ENCODE results near the gene ACTN4. TPM values are rescaled to one million over a fixed set of nuclear protein-coding genes. Genes with fewer than 3 reads are reported as not detected.

ACTN4 gene
- total RNA-seq, 4 donors from 2014 or later: 191 to 479 (median 365) TPM

DNA sequence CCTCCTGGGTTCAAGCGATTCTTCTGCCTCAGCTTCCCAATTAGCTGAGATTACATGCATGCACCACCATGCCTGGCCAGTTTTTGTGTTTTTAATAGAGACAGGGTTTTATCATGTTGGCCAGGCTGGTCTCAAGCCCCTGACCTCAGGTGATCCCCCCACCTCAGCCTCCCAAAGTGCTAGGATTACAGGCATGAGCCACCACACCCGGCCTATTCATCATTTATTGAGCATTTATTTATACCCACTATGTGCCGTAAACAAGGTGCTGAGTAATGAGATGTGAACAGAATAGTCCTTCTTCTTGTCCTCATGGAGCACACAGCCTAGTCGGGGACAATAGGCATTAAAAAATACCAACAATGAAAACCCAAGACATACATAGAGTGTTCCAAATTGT, 25.6 kb downstream of the ACTN4 start:
- no peaks in the 10 kb centered on the region for H3K27me3 ChIP-seq
- no peak overlapping the region for H3K4me3 ChIP-seq (replicated peaks in 1 of 3)
- intact Hi-C loops (cut with DNase I): no loop called here
- peaks cover 0 to 5% of the 10 kb centered on the region in 2 donors for H3K36me3 ChIP-seq
- H3K9me3 ChIP-seq: no peaks in the 10 kb centered on the region
- WGBS, 2 donors: 93 to 95% methylated on average over 4 of the region's 4 CpGs
- TF ChIP-seq, protein P1, sequence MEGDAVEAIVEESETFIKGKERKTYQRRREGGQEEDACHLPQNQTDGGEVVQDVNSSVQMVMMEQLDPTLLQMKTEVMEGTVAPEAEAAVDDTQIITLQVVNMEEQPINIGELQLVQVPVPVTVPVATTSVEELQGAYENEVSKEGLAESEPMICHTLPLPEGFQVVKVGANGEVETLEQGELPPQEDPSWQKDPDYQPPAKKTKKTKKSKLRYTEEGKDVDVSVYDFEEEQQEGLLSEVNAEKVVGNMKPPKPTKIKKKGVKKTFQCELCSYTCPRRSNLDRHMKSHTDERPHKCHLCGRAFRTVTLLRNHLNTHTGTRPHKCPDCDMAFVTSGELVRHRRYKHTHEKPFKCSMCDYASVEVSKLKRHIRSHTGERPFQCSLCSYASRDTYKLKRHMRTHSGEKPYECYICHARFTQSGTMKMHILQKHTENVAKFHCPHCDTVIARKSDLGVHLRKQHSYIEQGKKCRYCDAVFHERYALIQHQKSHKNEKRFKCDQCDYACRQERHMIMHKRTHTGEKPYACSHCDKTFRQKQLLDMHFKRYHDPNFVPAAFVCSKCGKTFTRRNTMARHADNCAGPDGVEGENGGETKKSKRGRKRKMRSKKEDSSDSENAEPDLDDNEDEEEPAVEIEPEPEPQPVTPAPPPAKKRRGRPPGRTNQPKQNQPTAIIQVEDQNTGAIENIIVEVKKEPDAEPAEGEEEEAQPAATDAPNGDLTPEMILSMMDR (IDR thresholded peaks at IDR 0.05): no peak
- no peak for TF ChIP-seq POLR2A (IDR thresholded peaks at IDR 0.05)
- peaks cover 38 to 82% of the 10 kb centered on the region in 2 donors for H3K4me1 ChIP-seq
- H3K27ac ChIP-seq: peak overlapping the region in 1 of 3 donors; percentile 21
- no peak for DNase-seq

DNA sequence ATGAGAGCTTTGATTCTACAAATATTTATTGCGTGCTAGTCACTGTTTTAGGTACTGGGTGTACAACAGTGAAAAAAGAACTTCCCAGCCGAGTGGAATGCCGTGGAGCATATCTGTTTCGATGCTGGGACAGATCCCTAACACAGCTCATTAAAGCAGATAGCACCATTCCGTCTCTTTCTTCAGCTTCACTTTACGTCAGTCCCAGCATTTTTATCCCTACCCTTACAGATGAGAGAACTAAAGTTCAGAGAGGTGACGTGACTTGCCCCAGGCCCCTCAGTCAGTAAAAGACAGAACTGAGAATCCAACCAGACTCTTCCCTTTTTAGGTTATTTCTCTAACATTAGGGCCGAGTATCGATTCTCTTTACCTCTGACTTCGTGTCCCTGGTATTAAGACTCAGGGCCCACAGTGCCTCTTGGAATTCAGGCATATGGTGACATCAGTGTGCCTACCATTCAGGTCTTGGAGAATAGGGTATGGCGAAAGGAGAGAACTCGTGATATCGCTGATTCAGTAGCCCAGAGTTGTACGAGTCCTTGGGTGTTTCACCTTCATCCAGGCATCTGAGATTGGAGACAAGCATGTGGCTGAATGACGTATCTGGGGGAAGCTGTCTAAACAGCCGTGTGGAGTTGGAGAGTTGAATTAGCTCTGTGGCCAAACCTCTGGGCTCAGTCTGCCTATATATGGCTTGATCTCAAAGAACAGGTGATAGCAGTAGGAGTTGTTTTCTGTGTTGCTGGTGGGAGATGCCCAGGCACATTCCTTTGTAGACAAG, 27.1 kb downstream of the ACTN4 start:
- H3K27me3 ChIP-seq: no peaks in the 10 kb centered on the region
- WGBS, 2 donors: 83 to 90% methylated on average over 16 of the region's 16 CpGs
- H3K27ac ChIP-seq: peak overlapping the region; percentile 60 to 78 (median 64)
- H3K4me3 ChIP-seq (replicated peaks in 1 of 3): no peak overlapping the region
- peaks cover 0 to 5% of the 10 kb centered on the region in 2 donors for H3K36me3 ChIP-seq
- no peaks in the 10 kb centered on the region for H3K9me3 ChIP-seq
- intact Hi-C loops (cut with DNase I): no loop called here
- peak in 1 of 2 donors; percentile 18 for TF ChIP-seq POLR2A (IDR thresholded peaks at IDR 0.05)
- TF ChIP-seq, protein P1 (IDR thresholded peaks at IDR 0.05): no peak
- H3K4me1 ChIP-seq: peaks cover 36 to 74% of the 10 kb centered on the region in 2 donors
- no peak for DNase-seq

DNA sequence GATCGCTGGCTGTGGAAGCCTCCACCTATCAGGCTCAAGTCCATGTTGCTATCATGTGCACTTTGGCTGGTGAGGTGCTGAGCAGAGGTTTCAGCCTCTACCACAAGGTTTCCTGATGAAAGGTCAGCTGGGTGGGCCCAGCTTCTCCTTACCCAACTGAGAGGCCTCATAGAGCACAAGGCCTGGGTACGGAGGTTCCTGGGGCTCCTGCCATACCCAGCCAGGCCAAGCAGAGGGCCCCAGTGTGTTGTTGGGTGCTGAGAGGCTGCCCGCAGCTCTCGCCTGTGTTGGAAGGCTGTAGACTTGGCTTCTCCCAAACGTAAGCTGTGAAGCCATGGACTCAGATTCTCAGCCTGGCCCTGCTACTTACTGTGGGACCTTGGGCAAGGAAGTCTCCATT, 28.2 kb downstream of the ACTN4 start:
- Histone ChIP-seq H3K4me3 (replicated peaks in 1 of 3) (no peak overlapping the region), H3K4me1 (peaks cover 36 to 74% of the 10 kb centered on the region in 2 donors), H3K9me3 (no peaks in the 10 kb centered on the region), H3K27me3 (no peaks in the 10 kb centered on the region), H3K36me3 (peaks cover 0 to 5% of the 10 kb centered on the region in 2 donors), H3K27ac (peak overlapping the region; percentile 60 to 78 (median 64))
- 70 to 80% methylated on average over 4 to 5 of the region's 5 CpGs for WGBS, 2 donors
- no peak for TF ChIP-seq POLR2A (IDR thresholded peaks at IDR 0.05)
- TF ChIP-seq, protein P1 (IDR thresholded peaks at IDR 0.05): no peak
- no peak for DNase-seq
- intact Hi-C loops (cut with DNase I): no loop called here

DNA sequence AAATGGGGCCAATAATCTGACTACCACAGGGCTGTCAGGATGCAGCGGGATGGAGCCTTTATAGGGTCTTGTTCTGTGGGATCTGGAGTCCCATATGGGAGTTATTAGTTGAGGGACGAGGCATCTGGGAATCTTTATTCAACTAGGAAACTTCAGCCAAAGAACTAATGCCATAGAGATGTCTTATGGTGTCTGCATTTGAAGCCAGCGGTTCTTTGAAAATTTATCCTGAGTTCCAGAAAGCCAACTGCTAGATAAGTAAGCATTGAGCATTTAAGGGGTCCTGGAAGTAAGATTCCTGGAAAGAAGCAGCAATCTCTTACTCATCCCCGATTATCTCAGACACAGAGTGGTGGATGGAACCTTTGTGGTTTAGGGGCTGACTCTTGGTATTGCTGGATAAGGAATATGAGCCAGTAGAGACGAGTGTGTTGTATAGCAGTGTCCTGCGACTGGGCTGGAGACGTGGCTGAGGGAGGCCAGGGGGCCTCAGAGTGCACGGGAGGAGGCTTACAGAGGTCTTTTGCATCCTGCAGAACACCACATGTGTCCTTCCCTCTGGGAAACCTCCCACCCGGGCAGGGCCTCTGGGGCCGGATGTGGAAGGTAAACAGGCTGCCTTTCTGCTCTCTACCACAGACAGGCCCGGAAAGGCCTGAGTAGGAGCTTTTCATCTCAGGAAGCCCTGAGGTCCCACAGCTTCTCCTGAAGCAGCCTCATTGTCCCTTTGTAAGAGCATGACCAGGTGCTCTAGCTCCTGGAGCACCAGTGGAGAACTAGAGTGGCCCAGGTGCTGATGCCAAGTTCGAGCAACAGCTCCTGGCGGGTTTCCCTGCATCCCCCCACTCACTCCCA, 28.8 kb downstream of the ACTN4 start:
- 69 to 79% methylated on average over 10 to 11 of the region's 13 CpGs for WGBS, 2 donors

More for the DNA sequence above, 28.8 kb downstream of the ACTN4 start:
- H3K9me3 ChIP-seq: no peaks in the 10 kb centered on the region
- H3K4me1 ChIP-seq: peaks cover 31 to 71% of the 10 kb centered on the region in 2 donors
- H3K27me3 ChIP-seq: no peaks in the 10 kb centered on the region
- peaks cover 0 to 5% of the 10 kb centered on the region in 2 donors for H3K36me3 ChIP-seq
- H3K27ac ChIP-seq: peak overlapping the region; percentile 60 to 78 (median 64)
- TF ChIP-seq, protein P1 (IDR thresholded peaks at IDR 0.05): no peak
- TF ChIP-seq POLR2A (IDR thresholded peaks at IDR 0.05): no peak
- DNase-seq: no peak
- no peak overlapping the region for H3K4me3 ChIP-seq (replicated peaks in 1 of 3)
- intact Hi-C loops (cut with DNase I): no loop called here
